GM18868 (cell line): ENCODE results near the gene PROM1.

Experiments
- ATAC-seq: cut with Tn5 transposase; IDR thresholded peaks from one replicate; pipeline ENCODE4 v1.9.1; 2021; ENCODE audit warnings: mild to moderate bottlenecking, moderate library complexity; ENCODE audit not compliant: unreplicated experiment

Gene PROM1

DNA sequence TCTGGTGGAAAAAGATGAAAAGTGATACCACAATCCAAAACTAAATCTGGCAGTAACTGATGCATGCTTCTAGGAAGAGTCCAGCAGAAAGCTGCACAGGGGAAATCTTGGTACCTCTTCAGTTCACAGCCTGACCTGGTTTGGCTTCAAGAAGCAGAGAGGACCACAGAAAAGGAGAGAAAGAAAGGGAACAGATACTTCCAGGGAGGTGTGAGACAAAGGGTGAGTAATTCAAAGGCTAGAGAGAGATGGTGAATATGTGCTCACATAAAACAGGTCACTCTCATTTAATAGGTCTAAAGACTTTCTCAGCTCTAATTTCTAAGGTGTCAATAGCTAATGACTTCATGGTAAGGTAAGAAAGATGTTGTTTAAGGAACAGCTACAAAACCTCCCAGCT is 132.0 kb downstream of the PROM1 start:
- ATAC-seq = no peak

DNA sequence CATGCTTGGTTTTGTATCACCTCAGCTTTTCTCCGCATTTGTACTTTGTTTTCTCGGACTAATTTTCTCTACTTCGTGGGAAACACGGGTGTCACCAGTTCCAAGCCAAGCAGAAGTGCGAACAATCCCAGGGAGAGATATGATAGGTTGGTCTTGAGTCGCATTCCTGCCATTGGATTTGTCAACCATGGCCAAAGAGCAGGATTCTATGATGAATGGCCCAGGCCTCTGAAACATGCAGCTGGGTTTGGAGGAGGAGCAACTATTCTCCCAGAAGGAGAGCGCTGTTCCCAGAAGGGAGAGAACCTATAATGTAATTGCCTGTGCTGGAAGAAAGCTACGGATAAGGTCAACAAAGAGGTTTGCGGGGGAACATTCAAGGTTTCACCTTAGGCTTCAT is 135.0 kb downstream of the PROM1 start:
- no peak for ATAC-seq

DNA sequence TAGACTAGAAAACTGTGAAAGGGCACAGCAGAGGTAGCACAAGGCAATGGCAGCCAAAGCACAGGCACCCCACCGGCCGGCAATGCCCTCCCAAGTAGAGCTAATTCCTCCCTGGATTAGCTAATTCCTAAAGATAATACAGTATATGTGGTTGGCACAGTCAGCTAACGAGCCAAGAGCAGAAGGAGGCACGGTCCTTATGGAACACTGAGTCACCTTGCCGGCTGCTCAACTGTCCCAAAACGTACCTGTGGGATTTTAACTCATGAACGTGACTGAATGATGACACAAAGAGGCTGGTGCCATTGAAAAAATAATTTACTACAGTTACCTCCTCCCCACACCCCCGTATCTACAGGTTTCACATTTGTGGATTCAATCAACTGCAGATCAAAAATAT is 136.1 kb downstream of the PROM1 start:
- no peak for ATAC-seq

DNA sequence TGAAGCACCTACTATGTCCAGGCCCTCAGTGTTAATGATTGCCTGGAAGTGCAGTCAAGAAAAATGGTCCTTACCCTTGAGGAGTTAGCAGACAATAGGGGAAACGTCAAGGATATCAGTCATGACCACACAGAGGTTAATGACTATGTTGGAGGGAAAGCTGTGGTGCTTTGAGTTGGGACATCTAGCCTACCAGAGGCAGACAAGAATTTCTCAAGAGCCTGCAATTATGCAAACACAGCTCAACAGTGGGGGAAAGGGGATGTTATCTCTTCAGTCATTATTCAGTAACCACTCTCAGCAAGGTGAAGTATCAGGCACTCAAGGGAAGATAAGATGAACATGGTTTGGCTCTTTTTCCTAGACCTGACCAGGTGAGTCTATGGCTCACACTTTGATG is 138.3 kb downstream of the PROM1 start:
- no peak for ATAC-seq

DNA sequence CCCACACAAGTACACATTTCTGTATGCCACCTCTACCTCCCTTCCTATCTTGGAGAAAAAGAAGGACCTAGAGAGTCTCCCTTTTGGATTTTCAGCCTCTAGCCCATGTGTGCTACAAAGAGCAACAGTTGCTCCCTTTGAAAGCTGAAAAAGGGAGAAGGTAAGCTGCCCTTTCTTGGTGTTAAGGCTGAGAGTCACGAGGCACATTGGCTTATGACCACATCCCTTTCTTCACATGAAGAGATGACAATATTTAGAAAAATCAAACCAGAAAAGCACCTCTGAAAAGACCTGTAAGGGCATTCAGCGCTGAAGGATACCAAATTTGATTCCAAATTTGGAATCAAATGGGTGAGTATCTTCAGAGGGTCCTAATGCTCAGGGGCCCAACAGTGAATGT is 138.9 kb downstream of the PROM1 start:
- ATAC-seq = no peak

DNA sequence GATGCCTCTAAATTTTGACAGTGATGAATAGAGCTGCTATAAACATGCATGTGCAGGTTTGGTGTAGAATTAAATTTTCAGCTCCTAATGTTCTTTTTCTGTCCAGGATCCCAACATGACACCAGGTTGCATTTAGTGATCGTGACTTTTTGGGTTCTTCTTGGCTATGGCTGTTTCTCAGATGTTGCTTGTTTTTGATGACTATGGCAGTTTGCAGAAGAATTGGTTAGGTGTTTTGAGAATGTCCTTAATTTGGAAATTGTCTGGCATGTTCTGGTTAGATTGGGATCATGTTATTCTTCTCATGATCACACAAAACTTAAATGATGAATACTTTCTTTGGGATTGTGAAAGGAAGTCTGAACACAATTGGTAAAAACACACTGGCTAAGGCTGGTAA is 141.5 kb downstream of the PROM1 start:
- no peak for ATAC-seq

DNA sequence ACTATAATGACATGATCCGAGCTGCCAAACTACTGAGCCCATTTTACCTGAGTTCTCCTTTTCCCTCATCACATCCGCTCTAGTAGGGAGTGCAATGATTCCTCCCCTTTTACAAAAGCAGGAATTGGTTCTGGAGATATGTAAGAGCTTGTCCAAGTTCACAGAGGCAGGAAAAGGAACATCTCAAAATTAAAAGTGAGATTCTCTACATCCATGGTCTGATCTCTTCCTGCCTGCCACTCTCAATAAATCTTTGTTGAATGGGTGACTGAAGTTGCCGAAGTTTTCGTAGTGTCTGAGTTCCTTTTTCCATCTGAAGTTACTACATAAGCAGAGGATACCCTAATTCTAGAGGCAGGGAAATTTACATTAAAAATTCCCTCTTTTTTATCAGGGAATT is 145.2 kb downstream of the PROM1 start, which contains the start of gene FGFBP1:
Gene FGFBP1, minus strand, starts transcription at position 101 of the 400 bp plus-strand sequence. CDS start 2,108 bp downstream, outside the sequence.
- ATAC-seq = no peak

DNA sequence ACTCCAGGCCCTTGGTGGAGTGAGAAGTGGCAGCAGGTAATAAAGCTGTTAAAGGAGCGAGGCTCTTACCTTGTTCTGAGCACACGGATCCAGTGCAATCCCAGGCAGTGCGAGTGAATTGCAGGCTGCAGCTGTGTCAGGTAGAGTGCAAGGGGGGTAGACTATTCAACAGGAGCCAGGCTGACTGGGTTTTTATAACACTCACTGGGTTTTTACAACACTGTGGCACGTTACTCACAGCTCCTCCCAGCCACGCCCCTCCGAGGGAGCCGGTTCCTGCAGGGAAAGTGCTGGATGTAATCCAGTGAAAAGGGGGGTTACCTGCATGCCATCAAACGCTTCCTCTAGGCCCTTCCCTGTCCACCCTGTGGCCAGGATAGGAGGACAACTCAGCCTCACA is 145.6 kb downstream of the PROM1 start:
- ATAC-seq = no peak

DNA sequence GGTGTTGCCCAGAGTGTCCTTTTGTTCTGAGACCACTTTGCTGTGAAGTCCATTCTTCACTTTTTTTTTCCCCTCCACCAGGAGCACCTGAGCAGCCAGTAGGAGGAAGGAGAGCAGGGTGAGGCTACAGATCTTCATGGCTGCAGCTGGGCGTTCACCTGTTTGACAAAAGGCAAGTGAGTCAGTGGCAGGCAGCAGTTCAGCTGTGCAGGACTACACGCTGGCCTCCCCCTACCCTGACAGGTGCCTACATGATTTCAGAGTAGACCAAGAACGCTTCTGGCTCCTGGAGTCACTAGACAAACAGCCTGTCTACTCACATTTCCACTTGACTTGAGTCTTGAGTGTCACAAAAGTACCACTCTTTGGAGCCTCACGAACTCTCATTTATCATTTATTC is 147.3 kb downstream of the PROM1 start:
- no peak for ATAC-seq

DNA sequence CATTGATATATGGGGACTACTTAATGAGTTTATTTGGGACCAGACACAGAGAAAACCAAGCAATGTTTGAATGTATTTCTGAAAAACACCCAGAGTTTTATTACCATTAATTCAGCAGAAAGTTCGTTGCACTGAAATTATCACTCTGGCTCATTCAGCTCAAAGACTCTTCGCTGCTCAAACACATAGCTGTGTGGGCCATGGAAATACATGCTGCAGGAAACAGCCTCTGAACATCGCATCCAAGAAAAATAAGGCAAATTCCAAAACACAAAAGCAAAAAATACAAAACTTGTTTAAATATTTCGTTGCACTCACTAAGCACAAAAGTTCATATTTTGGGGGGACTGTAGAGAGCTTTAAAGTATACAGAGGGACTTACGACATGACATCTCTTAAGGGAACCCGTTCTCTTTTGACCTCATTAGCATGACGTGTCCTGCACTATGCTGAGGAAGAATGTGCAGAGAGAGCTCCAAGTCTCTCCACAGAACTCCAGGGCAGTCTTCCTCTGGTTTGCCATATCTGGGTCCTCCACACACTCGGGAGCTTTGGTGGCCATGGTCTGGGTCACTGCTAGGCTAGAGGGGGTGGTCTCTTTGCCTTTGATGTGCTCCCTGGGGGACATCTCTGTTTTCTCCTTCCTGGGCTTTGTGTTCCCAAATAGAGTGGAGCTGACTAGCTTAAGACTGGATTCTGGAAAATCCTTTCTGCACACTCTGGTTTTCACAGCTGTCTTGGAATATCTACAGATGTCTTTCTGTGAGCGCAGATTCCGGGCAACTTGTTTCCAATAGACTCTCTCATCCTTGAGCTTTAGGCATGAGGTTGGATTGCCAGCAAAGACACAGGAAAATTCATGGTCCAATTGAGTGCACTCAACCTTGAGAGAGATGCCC is 148.1 kb downstream of the PROM1 start:
- no peak for ATAC-seq

DNA sequence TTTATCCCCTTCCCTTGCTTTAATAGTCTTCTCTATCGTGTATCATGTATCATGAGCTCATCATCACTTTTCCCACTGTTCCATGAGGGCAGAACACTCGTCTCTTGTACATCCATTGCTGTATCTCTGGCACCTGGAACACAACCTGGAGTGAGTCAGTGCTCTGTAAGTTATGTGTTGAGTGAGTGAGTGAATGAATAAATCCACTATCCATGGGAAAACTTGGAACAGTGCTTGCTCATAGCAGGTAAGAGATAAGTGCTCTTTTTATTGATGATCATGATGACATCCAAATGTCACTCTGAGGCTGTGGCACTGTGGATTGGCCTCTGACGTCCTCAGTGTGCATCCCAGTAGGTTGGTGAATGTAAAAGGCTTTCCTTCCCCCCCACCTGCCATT is 149.6 kb downstream of the PROM1 start:
- no peak for ATAC-seq

DNA sequence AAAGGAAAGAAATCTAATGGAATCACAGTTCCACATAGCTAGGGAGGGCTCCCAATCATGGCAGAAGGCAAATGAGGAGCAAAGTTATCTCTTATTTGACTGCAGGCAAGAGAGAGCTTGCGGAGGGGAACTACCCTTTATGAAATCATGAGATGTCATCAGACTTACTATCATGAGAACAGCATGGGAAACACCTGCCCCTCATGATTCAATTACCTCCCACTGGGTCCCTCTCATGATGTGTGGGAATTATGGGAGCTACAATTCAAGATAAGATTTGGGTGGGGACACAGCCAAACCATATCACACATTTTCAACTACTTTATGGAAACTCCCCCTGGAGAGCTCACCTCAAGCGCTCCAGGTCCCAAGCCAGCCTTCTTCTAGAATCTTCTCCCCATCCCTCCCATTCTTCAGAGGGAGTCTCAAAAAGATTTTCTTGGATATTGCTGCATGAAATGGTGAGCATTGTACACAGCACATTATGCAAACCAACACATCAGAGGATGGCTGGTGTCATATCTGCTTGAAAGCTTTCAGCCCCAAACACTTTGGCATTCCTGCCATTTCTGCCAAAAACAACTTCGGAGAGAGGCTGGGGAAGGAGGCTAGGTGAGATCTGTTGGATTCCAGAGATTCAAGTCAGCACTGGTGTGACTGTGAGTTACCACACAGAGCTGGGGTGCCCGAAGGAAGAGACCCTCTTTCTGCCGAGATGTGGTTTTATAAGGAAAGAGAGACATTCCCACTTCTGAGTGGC is 152.2 kb downstream of the PROM1 start:
- no peak for ATAC-seq

DNA sequence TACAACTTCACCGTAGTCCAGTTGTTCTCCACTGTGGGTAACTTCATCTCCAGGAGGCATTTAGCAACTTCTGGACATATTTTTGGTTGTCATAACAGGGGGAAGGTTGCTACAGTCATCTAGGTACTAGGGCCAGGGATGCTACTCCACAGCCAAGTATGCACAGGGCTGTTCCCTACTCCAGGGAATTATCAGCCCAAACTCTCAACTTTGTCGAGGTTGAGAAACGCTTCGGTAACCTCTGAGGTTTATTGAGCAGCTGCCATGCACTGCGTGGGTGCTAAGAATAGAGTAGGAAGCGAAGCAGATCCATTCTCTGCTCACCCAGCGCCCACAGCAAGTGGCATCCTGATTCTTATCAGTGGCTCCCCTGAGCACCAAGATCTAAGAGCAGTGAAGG is 153.5 kb downstream of the PROM1 start:
- ATAC-seq = peak; percentile 63

DNA sequence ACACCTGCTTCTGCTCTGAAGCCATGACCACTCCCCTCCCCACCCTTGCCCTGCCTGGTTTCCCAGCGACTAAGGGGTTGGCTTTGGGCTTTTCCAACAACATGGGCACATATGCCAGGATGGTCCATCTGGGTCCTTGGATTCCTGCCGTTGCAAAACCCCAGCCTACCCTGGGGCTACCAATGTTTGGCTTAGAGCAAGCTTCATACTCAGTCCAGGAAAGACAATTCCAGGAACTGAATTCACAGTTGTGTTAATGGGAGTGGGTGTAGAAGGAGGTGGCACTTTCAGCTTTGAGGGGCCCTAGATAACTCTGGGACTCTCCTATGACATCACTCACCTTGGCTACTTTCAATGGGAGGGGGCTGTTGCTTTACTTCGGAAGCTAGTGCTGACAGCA is 154.3 kb downstream of the PROM1 start:
- ATAC-seq = no peak

DNA sequence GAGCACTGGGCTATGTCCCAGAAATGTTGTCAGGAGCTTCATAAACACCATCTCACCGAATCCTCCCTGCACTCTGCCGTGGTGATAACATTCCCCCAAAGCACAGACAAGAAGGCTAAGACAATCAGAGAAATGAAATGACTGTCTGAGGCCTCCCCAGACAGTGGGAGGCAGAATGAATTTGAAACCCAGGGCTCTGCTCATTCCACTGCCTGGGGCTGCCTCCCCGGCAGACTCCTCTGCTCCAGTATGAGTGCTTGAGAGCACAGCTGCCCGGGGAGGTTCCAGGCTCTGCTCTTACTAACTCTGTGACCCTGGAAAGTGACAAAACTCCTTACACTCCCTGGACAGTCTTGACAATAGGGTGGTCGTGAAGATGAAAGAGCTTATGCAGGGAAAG is 154.9 kb downstream of the PROM1 start:
- ATAC-seq = no peak

DNA sequence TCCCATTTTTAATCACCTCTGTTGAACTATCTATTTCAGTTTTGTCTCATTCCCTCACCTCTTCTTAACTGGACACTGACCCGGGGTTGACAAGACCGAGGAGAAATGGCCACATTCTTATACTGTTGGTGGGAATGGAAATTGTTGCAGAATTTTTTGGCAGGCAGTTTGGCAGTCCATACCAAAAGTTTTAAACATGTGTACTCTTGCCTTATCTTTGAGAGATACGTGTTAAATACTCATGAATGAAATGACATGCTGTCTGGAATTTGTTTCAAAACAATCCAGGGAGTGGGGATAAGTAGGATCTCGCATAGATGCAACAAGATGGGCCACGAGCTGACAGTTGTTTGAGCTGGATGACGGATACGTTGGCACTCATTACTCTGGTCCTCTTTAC is 157.3 kb downstream of the PROM1 start:
- no peak for ATAC-seq

DNA sequence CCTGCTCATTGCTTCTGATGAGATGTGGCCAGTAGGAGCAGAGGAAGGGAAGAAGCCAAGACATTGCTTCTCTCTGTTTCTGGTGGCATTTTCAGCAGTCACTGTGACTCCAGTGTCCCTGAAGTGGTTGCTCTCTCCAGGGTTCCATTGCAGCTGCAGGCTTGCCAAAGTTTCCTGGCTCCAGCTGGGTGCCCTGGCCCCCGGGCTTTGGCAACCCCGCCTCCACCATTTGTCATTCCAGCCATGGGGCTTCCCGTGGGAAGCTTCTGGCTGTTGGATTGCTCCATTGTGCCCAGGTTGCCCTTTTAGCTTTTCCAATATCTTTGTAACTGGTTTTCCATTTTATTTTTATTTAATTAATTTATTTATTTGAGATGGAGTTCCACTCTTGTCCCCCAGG is 158.0 kb downstream of the PROM1 start:
- no peak for ATAC-seq

DNA sequence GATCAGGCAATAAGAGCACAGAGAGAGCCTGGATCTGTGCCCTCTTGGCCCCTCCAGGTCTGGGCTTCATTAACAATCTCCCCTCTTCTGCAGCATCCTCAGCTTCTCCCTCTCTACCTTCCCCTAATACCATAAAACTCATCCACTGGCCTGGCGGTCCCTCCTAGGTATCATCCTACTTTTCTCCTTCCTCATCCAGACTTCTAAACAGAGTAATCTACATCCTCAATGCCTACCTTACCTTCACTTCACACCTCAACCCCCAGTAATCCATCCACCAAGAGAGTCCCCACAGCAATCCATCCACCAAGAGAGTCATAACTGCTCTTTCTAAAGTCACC is 162.3 kb downstream of the PROM1 start:
- no peak for ATAC-seq

DNA sequence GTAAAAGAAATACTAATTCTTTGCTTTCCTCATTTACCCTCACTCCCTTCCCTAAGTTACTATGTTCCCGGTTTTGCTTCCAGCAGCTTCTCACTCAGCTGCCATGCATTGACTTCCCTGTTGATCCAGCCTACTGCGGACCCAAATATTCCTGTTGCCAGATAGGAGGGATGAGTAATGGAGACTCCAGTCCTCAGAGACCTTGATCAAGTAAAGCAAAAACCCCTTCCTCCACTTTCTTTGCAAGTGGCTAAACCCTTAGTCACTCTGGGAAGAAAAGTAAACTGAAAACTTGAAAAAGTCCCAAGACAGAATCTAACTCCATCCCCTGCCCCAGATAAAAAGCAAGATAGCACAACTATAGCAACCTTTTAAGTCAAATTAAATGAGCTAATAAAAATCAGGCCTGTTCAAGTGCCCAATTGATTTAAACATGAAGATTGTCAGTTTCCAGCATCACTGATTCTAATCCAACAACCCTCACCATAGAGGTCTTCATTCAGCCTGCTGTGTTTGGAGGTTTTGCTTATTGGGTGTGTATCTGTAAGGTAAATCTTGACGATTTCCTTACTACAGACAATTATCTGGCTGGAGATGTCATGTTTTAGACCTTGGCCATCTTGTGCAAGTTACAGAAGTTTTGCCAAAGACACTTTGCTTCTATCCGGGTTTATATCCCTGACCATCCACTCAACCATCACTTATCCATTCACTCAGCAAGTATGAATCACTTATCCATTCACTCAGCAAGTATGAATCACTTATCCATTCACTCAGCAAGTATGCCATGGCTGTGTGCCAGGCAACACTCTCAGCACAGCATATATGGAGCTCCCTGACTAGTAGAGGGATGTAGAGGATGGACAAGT is 162.9 kb downstream of the PROM1 start:
- no peak for ATAC-seq

DNA sequence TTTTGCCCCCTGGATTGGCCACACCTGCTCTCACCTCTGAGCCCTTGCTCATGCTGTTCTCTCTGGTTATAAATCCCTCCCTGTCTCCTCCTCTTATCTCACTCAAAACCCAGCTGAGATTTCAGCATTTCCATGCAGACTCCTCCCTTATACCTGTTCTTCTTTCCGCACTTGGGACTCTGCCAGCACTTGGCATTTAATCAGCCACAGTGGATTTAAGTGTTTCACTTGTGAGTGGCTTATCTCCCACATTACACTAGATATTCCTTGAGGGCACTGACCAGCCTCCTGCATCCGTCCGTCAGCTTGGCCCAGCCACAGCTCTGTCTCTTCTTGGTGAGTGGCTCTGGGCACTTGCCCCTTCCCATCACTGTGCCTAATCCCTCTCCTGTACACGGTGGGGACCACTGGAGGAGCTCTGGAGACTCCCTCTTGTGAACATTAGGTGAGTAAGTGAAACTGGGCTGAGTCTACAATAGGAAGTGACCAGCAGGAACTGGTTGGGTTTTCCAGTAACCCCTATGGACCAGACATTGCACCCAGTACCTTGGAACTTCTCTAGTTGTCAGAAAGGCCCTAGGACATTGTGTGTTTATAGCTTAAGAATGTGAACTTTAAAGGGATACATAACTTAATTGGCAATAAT is 165.2 kb downstream of the PROM1 start:
- ATAC-seq = no peak
